ENCODE data around the gene PNMA8C.
A peak's percentile ranks its signal among the peaks of the same experiment; 100 is the strongest.
"Not testable (repeated sequence)": the region's sequence is repeated elsewhere in the genome, so short reads cannot be mapped to it uniquely, and the experiment has no call there.

The PNMA8C gene

DNA sequence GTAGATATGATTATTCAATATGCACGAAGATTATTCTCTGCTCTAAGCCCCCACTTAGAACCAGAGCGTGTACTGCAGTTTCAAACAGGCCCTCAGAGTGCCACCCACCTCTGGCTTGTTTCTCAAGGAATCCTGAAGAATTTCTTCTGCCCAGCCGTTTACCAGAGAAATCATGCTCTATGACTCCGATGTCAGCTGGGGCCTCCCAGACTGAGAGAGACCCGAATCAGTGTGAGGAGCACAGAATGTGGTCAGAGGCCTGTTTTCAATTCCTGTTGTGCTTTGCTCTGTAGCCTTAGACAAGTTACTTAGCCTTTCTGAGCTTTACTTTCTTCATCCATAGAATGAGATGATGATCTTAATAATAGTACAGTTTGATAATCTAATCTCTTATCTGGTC is 5.5 kb downstream of the PNMA8C start:
- H3K4me3 ChIP-seq (replicated peaks; ENCODE audit: low read depth, low read length), result no peak overlapping the region
- no peak for DNase-seq (ENCODE audit: low read depth)
- no peak for TF ChIP-seq CTCF (IDR thresholded peaks at IDR 0.05; ENCODE audit: low read length, missing control alignments)

DNA sequence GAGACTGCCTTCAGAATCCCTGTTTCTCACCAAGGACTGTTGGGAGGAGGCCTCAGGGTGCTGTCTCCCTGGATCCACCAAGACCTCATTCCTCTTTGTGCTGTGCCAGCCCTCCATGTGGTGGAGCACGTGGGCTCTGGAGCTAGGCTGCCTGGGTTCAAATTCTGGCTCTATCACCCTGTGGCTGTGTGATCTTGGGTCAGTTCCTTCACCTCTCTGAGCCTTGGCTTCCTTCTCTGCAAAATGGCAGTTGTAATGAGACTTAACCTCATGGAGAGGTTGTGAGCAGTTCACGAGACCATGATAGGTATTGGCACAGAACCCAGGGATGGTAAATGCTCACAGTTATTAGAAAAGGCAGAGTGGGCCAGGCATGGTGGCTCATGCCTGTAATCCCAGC is 6.4 kb downstream of the PNMA8C start:
- no peak overlapping the region for H3K4me3 ChIP-seq (replicated peaks; ENCODE audit: low read depth, low read length)
- TF ChIP-seq CTCF (IDR thresholded peaks at IDR 0.05; ENCODE audit: low read length, missing control alignments), result no peak
- no peak for DNase-seq (ENCODE audit: low read depth)

DNA sequence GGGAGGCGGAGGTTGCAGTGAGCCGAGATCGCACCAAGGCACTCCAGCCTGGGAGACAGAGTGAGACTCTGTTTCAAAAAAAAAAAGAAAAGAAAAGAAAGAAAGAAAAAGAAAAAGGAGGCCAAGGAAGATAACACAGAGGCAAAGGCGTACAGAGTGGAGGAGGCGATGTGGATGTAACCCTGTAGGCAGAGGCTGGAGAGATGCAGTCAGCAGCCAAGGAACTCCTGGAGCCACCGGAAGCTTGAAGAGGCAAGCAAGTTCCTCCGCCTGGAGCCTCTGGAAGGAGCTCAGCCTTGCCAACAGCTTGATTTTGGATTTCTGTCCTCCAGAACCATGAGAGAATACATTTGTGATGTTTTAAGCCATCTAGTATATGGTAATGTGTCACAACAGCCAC is 8.7 kb downstream of the PNMA8C start:
- no peak for DNase-seq (ENCODE audit: low read depth)
- no peak for TF ChIP-seq CTCF (IDR thresholded peaks at IDR 0.05; ENCODE audit: low read length, missing control alignments)
- H3K4me3 ChIP-seq (replicated peaks; ENCODE audit: low read depth, low read length), result no peak overlapping the region

DNA sequence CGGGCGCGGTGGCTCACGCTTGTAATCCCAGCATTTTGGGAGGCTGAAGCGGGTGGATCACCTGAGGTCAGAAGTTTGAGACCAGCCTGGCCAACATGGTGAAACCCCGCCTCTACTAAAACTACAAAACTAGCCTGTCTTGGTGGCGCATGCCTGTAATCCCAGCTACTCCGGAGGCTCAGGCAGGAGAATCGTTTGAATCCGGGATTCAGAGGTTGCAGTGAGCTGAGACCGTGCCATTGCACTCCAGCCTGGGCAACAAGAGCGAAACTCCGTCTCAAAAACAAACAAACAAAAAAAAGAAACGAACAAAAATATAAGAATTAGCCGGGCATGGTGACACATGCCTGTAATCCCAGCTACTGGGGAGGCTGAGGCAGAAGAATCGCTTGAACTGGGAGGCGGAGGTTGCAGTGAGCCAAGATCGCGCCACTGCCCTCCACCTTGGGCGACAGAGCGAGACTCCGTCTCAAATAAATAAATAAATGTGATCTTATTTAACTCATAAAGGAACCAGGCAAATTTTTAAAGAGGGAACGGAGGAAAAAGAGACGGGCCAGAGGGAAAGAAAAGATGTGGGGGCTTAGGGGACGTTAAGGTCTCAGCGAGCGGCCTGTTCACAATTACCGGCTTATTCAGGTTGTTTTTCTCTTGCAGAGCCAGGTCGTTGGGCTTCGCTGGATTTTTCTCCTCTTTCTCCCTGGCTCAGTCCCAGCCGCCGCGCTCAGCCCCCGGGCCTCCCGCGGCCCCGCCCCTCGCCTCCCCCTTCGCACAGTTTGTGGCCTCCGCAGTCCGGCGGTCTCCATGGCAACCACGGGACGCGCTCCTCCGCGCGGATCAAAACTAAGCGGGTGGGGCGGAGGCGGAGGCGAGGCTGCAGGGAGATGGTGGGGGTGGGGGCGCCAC is 12.7 kb downstream of the PNMA8C start:
- peak; percentile 91 for DNase-seq (ENCODE audit: low read depth)

DNA sequence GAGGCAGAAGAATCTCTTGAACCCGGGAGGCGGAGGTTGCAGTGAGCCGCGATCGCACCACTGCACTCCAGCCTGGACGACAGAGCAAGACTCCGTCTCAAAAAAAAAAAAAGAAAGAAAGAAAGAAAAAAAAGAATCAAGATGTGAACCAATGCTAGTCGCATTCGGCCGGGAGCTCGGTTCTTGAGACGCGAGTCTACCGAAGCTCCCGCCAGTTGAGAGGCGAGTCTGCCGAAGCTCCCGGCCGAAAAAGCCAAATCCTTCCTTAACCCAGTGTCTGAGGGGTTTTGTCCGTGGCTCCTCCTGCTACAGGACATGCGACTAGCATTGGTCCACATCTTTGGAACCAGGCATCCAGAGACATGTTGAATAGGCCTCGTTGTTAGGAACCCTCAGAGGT is 13.8 kb downstream of the PNMA8C start:
- not testable (repeated sequence) for H3K4me3 ChIP-seq (replicated peaks; ENCODE audit: low read depth, low read length); DNase-seq (ENCODE audit: low read depth)

More for the DNA sequence above, 12.7 kb downstream of the PNMA8C start:
- H3K4me3 ChIP-seq (replicated peaks; ENCODE audit: low read depth, low read length), result peak overlapping the region; percentile 51

DNA sequence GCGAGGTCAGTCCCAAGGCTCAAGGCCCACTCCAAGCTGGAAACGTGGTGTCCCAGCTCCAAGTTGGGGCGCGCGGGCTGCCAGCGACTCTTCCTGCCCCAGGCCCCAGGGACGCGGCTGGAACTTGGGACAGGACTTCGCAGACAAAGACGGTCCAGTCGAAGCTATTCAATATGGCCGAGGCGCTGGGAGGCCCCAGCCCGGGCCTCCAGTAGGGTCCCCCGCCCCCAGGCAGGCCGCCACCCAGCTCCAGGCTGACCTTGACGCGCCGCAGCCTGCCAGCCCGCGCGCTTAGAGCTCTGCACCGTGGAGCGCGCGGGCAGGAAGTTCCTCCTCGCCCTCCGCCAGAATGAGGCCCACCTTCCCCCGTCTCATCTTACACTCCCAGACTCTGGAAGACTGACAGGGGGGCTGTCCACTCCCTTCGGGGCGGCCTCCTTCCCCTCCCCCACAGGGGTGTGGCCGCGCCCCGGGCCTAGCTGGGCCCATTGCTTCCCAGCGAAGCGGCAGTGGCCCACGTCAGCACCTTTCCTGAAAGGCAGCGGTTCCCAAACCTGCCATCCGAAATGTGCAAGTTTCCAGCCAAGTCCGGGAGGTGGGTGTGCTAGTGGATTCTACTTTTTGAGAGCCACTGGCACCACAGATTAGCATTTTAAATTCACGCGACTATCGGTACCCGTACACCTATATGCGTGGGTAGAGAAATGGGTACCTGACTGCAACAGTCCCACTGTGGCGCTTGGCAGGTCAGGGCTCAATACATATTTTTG is 15.3 kb downstream of the PNMA8C start, which contains the start of gene CCDC8:
CCDC8 (minus strand) TSS at position 303 of the 770 bp plus-strand sequence. CDS start 754 bp downstream, outside the sequence.
- TF ChIP-seq CTCF (IDR thresholded peaks at IDR 0.05; ENCODE audit: low read length, missing control alignments), result no peak
- peak within 1 kb of the TSS; percentile 69 for H3K4me3 ChIP-seq (replicated peaks; ENCODE audit: low read depth, low read length)
- DNase-seq (ENCODE audit: low read depth), result peak; percentile 96

- TF ChIP-seq CTCF (IDR thresholded peaks at IDR 0.05; ENCODE audit: low read length, missing control alignments), result no peak
- DNase-seq (ENCODE audit: low read depth), result no peak
- peak overlapping the region; percentile 69 for H3K4me3 ChIP-seq (replicated peaks; ENCODE audit: low read depth, low read length)
Observed at GRCh38 chr19:46412650-46413261, 16.0 kb downstream of the PNMA8C start.
